ENCODE results near the gene SLC34A1. TPM values are rescaled to one million over a fixed set of nuclear protein-coding genes. Genes with fewer than 3 reads are reported as not detected.

The SLC34A1 gene
- total RNA-seq, 4 donors from 2014 or later, result not detected

DNA sequence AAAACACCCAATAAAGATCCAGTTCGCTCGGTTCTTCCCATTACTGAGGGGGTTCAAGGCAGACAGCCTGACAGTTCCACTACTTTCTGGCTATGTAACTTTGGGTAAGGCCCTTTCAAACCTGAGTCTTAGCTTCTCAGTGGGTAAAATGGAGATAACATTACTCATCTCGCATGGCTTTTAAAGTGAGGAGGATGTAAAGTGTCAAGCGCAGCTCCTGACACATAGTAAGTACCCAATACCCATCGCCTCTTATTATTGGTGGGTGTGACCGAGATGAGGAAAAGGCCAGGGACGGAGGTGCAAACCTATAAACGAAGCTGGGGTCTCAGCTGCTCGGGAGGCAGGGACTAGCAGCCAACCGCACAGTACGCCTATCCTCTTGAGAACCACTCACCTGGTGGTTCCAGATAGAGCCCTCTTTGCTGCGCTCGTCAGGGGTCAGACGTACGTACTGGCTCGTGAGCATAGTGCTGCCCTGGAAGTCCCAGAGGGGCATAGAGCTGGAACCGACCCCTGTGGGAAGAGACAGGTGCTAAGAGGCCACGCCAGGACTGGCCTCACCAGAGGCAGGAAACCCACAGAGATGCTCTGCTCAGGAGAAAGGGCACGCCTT lies 33.4 kb upstream of the SLC34A1 start:
- Histone ChIP-seq H3K27me3 (no peaks in the 10 kb centered on the region), H3K27ac (peak overlapping the region; percentile 86 to 90 (median 86)), H3K9me3 (no peaks in the 10 kb centered on the region), H3K4me3 (replicated peaks in 1 of 3) (peak overlapping the region; percentile 66 to 93 (median 82)), H3K4me1 (peaks cover 14 to 27% of the 10 kb centered on the region in 2 donors), H3K36me3 (no peaks in the 10 kb centered on the region)
- no peak for DNase-seq
- 17 to 21% methylated on average over 11 to 19 of the region's 19 CpGs for WGBS, 2 donors
- intact Hi-C loops (cut with DNase I), result loop anchor here (5.0 kb wide), 1 partner anchor 39 kb away; the partner anchor contains the start of gene MXD3
- TF ChIP-seq, protein P1, sequence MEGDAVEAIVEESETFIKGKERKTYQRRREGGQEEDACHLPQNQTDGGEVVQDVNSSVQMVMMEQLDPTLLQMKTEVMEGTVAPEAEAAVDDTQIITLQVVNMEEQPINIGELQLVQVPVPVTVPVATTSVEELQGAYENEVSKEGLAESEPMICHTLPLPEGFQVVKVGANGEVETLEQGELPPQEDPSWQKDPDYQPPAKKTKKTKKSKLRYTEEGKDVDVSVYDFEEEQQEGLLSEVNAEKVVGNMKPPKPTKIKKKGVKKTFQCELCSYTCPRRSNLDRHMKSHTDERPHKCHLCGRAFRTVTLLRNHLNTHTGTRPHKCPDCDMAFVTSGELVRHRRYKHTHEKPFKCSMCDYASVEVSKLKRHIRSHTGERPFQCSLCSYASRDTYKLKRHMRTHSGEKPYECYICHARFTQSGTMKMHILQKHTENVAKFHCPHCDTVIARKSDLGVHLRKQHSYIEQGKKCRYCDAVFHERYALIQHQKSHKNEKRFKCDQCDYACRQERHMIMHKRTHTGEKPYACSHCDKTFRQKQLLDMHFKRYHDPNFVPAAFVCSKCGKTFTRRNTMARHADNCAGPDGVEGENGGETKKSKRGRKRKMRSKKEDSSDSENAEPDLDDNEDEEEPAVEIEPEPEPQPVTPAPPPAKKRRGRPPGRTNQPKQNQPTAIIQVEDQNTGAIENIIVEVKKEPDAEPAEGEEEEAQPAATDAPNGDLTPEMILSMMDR (IDR thresholded peaks at IDR 0.05), result no peak
- TF ChIP-seq POLR2A (IDR thresholded peaks at IDR 0.05), result no peak

DNA sequence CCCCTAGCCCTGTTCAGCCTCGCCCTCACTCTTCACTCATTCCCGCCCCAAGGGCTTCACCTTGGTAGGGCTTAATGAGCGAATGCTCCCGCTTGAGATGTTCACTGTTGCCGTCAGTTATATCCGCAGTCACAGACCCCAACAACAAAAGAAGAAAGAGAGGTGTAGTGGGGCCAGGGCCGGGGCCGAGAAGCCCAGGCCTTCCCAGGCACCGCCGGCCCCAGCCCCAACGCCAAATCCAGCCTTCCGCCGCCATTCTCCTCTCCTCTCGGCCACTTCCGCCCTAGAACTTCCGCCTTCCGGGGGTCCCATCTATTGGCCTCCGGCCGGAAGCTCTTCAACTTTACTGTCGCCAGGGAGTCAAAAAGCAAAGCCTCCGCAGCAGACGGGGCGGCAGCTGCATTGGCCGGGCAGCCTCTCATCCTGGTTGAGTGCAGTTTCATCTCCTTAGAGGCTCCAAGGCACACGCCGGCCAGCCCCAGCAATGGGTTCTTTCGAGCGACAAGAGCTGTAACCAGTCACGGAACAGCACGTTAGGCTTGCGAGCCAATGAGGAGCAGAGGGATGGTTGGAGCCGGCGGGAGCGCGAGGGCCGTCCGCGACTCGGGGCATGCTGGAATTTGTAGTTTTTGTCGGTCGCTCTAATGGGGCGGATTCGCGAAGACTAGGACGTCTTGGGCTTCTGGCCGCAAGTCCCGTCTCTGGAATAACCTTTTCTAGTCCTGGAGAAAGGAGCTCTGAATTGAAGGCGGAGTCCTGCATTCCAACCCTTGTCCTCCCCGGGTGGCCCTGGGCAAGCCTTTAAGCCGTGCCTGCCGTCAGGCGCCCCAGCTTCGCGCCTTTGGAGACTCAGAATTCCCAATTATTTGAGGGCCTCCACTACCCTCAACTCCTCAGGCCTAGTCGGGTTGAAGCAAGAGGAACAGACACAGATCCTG lies 32.6 kb upstream of the SLC34A1 start, which contains the start of gene LMAN2:
Gene LMAN2, minus strand, starts transcription at position 277 of the 938 bp plus-strand sequence. Its CDS starts 21 bp downstream, at position 256.
- intact Hi-C loops (cut with DNase I), result loop anchor here (5.0 kb wide), 1 partner anchor 39 kb away; the partner anchor contains the start of gene MXD3
- 8% methylated on average over 46 to 47 of the region's 55 CpGs for WGBS, 2 donors
- Histone ChIP-seq H3K9me3 (no peaks in the 10 kb centered on the region), H3K4me1 (peaks cover 14 to 27% of the 10 kb centered on the region in 2 donors), H3K27ac (peak within 1 kb of the TSS; percentile 86 to 90 (median 86)), H3K27me3 (no peaks in the 10 kb centered on the region), H3K36me3 (no peaks in the 10 kb centered on the region), H3K4me3 (replicated peaks in 1 of 3) (peak within 1 kb of the TSS; percentile 66 to 93 (median 82))
- DNase-seq, result peak; percentile 93 to 95
- TF ChIP-seq POLR2A (IDR thresholded peaks at IDR 0.05), result peak in 1 of 2 donors; percentile 60
- TF ChIP-seq, protein P1 (IDR thresholded peaks at IDR 0.05), result no peak

DNA sequence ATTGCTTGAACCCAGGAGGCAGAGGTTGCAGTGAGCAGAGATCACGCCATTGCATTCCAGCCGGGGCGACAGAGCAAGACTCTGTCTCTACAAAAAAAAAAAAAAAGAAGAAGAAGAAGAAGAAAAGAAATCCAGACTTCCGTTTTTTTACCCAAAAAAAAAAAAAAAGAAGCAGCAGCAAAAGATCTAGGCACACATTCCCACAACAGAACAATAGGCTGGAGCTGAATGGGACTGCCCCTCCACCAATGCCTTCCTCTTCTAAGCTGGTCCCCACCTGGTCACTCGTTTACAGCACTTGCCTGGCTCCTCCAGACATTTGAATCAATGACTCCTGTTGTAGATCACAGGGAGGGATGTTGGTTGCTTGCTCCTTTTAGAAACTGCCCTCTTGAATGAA lies 31.1 kb upstream of the SLC34A1 start:
- 74 to 78% methylated on average over 5 of the region's 5 CpGs for WGBS, 2 donors
- peaks cover 14 to 27% of the 10 kb centered on the region in 2 donors for H3K4me1 ChIP-seq
- no peak for TF ChIP-seq POLR2A (IDR thresholded peaks at IDR 0.05)
- TF ChIP-seq, protein P1 (IDR thresholded peaks at IDR 0.05), result no peak
- H3K4me3 ChIP-seq (replicated peaks in 1 of 3), result no peak overlapping the region
- H3K9me3 ChIP-seq, result no peaks in the 10 kb centered on the region
- no peak overlapping the region for H3K27ac ChIP-seq
- H3K36me3 ChIP-seq, result no peaks in the 10 kb centered on the region
- intact Hi-C loops (cut with DNase I), result loop anchor here (5.0 kb wide), 1 partner anchor 41 kb away; the partner anchor contains the start of gene MXD3
- no peaks in the 10 kb centered on the region for H3K27me3 ChIP-seq
- no peak for DNase-seq

DNA sequence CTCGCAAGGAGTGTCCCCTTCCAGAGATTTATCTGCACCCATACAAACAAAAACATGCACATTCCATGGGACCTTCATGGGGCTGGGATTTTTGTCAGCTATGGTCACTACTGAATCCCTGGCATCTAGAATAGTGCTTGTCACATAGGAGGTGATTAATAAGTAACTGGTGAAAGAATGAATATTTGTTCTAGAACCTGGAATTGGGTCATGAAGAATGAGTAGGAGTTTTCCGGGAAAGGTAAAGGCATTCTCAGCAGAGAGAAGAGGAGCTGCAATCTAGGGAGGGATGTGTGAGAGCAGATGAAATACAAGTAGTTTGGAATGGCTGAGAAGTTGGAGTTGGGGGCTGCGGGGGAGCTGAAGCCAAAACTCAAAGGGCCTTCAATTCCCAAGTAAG lies 30.0 kb upstream of the SLC34A1 start:
- Histone ChIP-seq H3K9me3 (no peaks in the 10 kb centered on the region), H3K27me3 (no peaks in the 10 kb centered on the region), H3K4me3 (replicated peaks in 1 of 3) (no peak overlapping the region), H3K27ac (no peak overlapping the region), H3K4me1 (peaks cover 14 to 21% of the 10 kb centered on the region in 2 donors), H3K36me3 (no peaks in the 10 kb centered on the region)
- WGBS, 2 donors, result 88 to 93% methylated on average over 3 of the region's 3 CpGs
- intact Hi-C loops (cut with DNase I), result loop anchor here (5.0 kb wide), 1 partner anchor 42 kb away; the partner anchor contains the start of gene MXD3
- no peak for DNase-seq
- TF ChIP-seq, protein P1 (IDR thresholded peaks at IDR 0.05), result no peak
- TF ChIP-seq POLR2A (IDR thresholded peaks at IDR 0.05), result no peak

Measured in thyroid gland (tissue), 4 donors.